GM18858 (cell line): ENCODE results near the gene LMOD2.

Source experiments
- ATAC-seq: cut with Tn5 transposase; IDR thresholded peaks from one replicate; pipeline ENCODE4 v1.9.1; 2021; ENCODE audit not compliant: unreplicated experiment

Gene LMOD2

GRCh38 chr7:123712619-123713018 lies 57.0 kb downstream of the LMOD2 start:
- peak; percentile 30 for ATAC-seq
